Kidney (tissue), 14 donors: Measurements from ENCODE around the gene C14orf132. TPM values are rescaled to one million over a fixed set of nuclear protein-coding genes. Genes with fewer than 3 reads are reported as not detected.

Experiments
- DNase-seq, 5 donors: peaks; one replicate each; pipeline ENCODE4 v3.0.0-alpha.2; 2013 to 2020
- FAIRE-seq: peaks from 2 replicates; lab custom pipeline; 2012; peaks lifted over from hg19 to GRCh38; lab: Jason Lieb, UNC
- H3K27ac ChIP-seq, 2 donors: one replicate each; pipeline ENCODE4 v1.7.0; 2013; ENCODE audit warnings: low read depth in 2 of 2, low read length in 2 of 2, inconsistent platforms in 1 of 2
- H3K27me3 ChIP-seq: one replicate; pipeline ENCODE4 v1.7.1; 2013; ENCODE audit warnings: low read length, inconsistent platforms; ENCODE audit not compliant: control insufficient read depth, insufficient read depth
- H3K36me3 ChIP-seq, 3 donors: one replicate each; pipeline versions ENCODE4 v1.7.0 to v1.7.1; 2013; ENCODE audit warnings: low read length in 3 of 3, control low read depth in 1 of 3, inconsistent platforms in 1 of 3; ENCODE audit not compliant: insufficient read depth in 3 of 3, control insufficient read depth in 2 of 3
- H3K4me1 ChIP-seq, 3 donors: one replicate each; pipeline versions ENCODE4 v1.7.0 to v1.7.1; 2013; ENCODE audit warnings: low read length in 3 of 3, inconsistent platforms in 1 of 3, low read depth in 1 of 3; ENCODE audit not compliant: control insufficient read depth in 2 of 3, insufficient read depth in 2 of 3
- H3K4me3 ChIP-seq, 3 donors: one replicate each; pipeline versions ENCODE4 v1.7.0 to v1.8.1; 2013; ENCODE audit warnings: low read length in 3 of 3, control low read depth in 1 of 3, inconsistent platforms in 1 of 3
- H3K9ac ChIP-seq, 3 donors: one replicate each; pipeline versions ENCODE4 v1.7.0 to v1.7.1; 2013; ENCODE audit warnings: low read length in 3 of 3, control low read depth in 1 of 3, inconsistent platforms in 1 of 3
- H3K9me3 ChIP-seq, 3 donors: one replicate each; pipeline versions ENCODE4 v1.7.0 to v1.7.1; 2013; ENCODE audit warnings: low read length in 3 of 3, control low read depth in 1 of 3, inconsistent platforms in 1 of 3; ENCODE audit not compliant: control insufficient read depth in 2 of 3, insufficient read depth in 1 of 3
- intact Hi-C: fragments of 100-400 bp; cut with DNase I; formaldehyde crosslinking; loops from one replicate; pipeline ENCODE4 v1.11.1; 2022
- polyA plus RNA-seq: library from polyadenylated mRNA; stranded (reverse); fragments of 350-450 nt; fragmentation: Illumina TruSeq; extraction: RNeasy Lipid Tissue Mini Kit (QIAGEN cat#74804); gene quantifications from one replicate; pipeline ENCODE4 v1.2.3, GENCODE V29; 2014; ENCODE audit warnings: low read depth, low replicate concordance; ENCODE audit not compliant: insufficient read depth
- total RNA-seq: library from RNA; stranded (reverse); fragmentation: NEBNext Ultra II Directional; extraction: Animal tissue kit (Norgen Biotek cat#: 25700); gene quantifications from one replicate; pipeline ENCODE4 v1.2.1, GENCODE V29; 2021
- TF ChIP-seq, protein P1 (sequence below): IDR thresholded peaks from 3 replicates; pipeline ENCODE4 v1.5.1; 2012; ENCODE audit warnings: mild to moderate bottlenecking, moderate library complexity, borderline replicate concordance; ENCODE audit not compliant: insufficient read depth; ENCODE audit errors: extremely low read depth
- donor health status: control.
- donor health status: control.
- donor health status: control.
- donor health status: control.
- donor health status: control.
- donor health status: DM: yes; HTN: yes; CAD: no.
- donor health status: Normal renal cell carcinoma (clear cell type).

Gene C14orf132
- total and polyA plus RNA-seq, 2 donors from 2014 or later, result 6.0 to 17.5 TPM

DNA sequence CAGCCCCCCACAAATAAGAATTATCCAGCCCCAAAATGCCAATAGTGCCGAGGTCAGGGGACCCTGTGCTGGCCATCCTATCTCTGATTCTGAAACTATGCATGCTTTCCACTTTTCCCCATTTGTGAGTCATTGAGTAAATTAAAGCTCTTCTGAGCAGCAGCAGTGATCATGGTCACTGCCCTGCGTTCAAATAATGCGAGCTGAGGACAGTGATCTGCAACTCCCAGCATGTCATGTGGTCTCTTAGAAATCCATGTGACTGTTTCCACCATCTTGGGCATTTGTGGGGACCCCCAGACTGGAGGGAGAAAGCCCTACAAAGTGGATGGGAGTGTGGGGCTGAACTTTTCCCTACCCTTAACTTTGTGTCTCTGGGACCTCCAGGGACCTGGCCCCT, 53.8 kb downstream of the C14orf132 start:
- FAIRE-seq, result no peak
- Histone ChIP-seq H3K27ac (no peak overlapping the region), H3K27me3 (no peaks in the 10 kb centered on the region), H3K9me3 (no peaks in the 10 kb centered on the region), H3K9ac (no peak overlapping the region), H3K4me1 (peaks cover 0 to 3% (median 0%) of the 10 kb centered on the region in 3 donors), H3K4me3 (no peak overlapping the region), H3K36me3 (no peaks in the 10 kb centered on the region)
- no peak for DNase-seq
- TF ChIP-seq, protein P1, sequence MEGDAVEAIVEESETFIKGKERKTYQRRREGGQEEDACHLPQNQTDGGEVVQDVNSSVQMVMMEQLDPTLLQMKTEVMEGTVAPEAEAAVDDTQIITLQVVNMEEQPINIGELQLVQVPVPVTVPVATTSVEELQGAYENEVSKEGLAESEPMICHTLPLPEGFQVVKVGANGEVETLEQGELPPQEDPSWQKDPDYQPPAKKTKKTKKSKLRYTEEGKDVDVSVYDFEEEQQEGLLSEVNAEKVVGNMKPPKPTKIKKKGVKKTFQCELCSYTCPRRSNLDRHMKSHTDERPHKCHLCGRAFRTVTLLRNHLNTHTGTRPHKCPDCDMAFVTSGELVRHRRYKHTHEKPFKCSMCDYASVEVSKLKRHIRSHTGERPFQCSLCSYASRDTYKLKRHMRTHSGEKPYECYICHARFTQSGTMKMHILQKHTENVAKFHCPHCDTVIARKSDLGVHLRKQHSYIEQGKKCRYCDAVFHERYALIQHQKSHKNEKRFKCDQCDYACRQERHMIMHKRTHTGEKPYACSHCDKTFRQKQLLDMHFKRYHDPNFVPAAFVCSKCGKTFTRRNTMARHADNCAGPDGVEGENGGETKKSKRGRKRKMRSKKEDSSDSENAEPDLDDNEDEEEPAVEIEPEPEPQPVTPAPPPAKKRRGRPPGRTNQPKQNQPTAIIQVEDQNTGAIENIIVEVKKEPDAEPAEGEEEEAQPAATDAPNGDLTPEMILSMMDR, result no peak
- intact Hi-C loops, result loop anchor here (10.0 kb wide), 2 partner anchors 88 to 332 kb away; no protein-coding TSS in a partner anchor

DNA sequence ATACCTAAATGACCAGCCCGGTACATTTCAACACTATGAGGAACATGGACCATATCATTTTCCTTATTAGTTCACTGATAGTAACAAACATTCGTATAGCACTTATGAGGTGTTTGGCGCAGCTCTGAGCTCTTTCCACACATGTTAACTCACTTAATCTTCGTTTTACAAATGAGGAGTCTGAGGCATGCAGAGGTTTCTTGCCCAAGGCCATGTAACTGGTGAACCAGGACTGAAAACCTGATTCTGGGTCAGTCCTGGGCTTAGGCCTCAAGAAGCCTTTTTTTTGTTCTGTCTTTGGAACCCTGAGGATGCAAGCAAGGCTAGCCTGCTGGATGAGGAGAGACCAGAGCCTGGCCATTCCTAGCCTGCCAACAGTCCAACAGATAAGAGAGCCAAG, 55.0 kb downstream of the C14orf132 start:
- no peak overlapping the region for H3K27ac ChIP-seq
- FAIRE-seq (no peak), DNase-seq (no peak)
- H3K4me3 ChIP-seq, result no peak overlapping the region
- H3K9ac ChIP-seq, result no peak overlapping the region
- H3K9me3 ChIP-seq, result no peaks in the 10 kb centered on the region
- H3K4me1 ChIP-seq, result peaks cover 0 to 4% (median 0%) of the 10 kb centered on the region in 3 donors
- intact Hi-C loops, result loop anchor here (10.0 kb wide), 2 partner anchors 89 to 331 kb away; no protein-coding TSS in a partner anchor
- H3K36me3 ChIP-seq, result no peaks in the 10 kb centered on the region
- no peaks in the 10 kb centered on the region for H3K27me3 ChIP-seq
- TF ChIP-seq, protein P1, result no peak

DNA sequence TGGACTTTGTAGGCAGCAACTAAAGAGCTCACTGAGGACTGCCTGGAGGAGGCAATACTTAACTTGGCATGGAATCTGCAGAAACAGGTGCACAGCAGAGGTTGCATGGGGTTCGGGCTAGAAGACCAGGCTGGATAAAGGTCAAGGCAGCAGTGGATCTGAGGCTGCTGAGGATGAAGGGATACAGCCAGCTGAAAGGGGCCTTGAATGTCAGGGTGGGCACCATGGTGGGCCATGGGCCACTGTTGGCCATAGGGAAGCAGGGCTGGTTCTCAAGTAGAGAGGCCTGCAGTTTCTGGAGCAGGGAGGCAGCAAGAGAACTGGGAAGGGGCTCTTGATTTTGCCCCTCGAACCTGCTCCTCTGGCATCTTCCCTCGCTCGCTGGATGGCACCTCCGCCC, 55.5 kb downstream of the C14orf132 start:
- no peak overlapping the region for H3K27ac ChIP-seq
- no peak for FAIRE-seq
- DNase-seq, result peak in 1 of 5 donors; percentile 21
- TF ChIP-seq, protein P1, result no peak
- intact Hi-C loops, result loop anchor here (5.0 to 10.0 kb wide), 3 partner anchors 90 to 330 kb away; no protein-coding TSS in a partner anchor
- H3K4me3 ChIP-seq, result no peak overlapping the region
- H3K27me3 ChIP-seq, result no peaks in the 10 kb centered on the region
- no peaks in the 10 kb centered on the region for H3K36me3 ChIP-seq
- no peaks in the 10 kb centered on the region for H3K9me3 ChIP-seq
- no peak overlapping the region for H3K9ac ChIP-seq
- peaks cover 0 to 5% (median 0%) of the 10 kb centered on the region in 3 donors for H3K4me1 ChIP-seq

DNA sequence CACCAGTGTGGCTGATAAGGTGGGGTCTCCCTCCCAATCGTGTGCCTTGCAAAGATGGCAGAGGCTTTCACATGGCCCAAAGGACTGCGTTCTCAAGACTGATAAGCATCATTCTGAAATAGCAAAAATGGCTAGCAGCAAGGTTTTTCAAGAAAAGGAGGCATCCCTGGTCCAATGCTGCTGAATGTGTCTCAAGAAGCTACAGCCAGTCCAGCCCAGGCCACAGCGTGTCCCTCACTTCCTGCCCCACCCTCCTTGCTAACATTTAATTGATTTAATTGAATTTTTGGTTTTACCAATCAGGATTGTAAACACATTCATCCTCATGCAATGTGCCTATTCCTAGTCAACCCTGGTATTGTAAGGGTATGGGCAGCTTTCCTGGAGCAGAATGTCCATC, 55.9 kb downstream of the C14orf132 start:
- Histone ChIP-seq H3K4me1 (peaks cover 0 to 5% (median 0%) of the 10 kb centered on the region in 3 donors), H3K9ac (no peak overlapping the region), H3K9me3 (no peaks in the 10 kb centered on the region), H3K4me3 (no peak overlapping the region), H3K36me3 (no peaks in the 10 kb centered on the region), H3K27me3 (no peaks in the 10 kb centered on the region), H3K27ac (no peak overlapping the region)
- no peak for DNase-seq
- FAIRE-seq, result no peak
- intact Hi-C loops, result loop anchor here (5.0 to 10.0 kb wide), 3 partner anchors 90 to 330 kb away; no protein-coding TSS in a partner anchor
- TF ChIP-seq, protein P1, result no peak
